H1 (cell line): ENCODE measurements around the gene MLLT6.

ENCODE experiments used
- CEBPB ChIP-seq: IDR thresholded peaks from 2 replicates; pipeline ENCODE4 v1.6.1; 2012; ENCODE audit warnings: low read depth, low read length
- EZH2 ChIP-seq: fragments of 200-600 bp; sonication (generic); IDR thresholded peaks from 2 replicates; pipeline ENCODE4 v1.7.1; 2012; ENCODE audit warnings: low read depth, mild to moderate bottlenecking, moderate library complexity, low read length, inconsistent platforms; ENCODE audit not compliant: severe bottlenecking
- TBP ChIP-seq: IDR thresholded peaks from 2 replicates; pipeline ENCODE4 v1.6.1; 2011; ENCODE audit warnings: low read depth, low read length, improper control_type of control experiment
- TF ChIP-seq, protein P1 (sequence below): IDR thresholded peaks from 2 replicates; pipeline ENCODE4 v1.6.1; 2012; ENCODE audit warnings: inconsistent platforms
- TF ChIP-seq, protein P2 (sequence below), 3 experiments: IDR thresholded peaks; 1 replicate in 2 of 3; 2 replicates in 1 of 3; pipeline versions ENCODE4 v1.5.1 to v1.6.1; 2011; ENCODE audit warnings: low read length in 3 of 3, mild to moderate bottlenecking in 3 of 3, inconsistent platforms in 2 of 3, low read depth in 1 of 3, moderate library complexity in 1 of 3; ENCODE audit not compliant: insufficient read depth in 1 of 3; ENCODE audit errors: control extremely low read depth in 1 of 3

GRCh38 chr17:38761612-38762011 lies 56.5 kb downstream of the MLLT6 start:
- TF ChIP-seq, protein P1, sequence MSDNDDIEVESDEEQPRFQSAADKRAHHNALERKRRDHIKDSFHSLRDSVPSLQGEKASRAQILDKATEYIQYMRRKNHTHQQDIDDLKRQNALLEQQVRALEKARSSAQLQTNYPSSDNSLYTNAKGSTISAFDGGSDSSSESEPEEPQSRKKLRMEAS: peak; percentile 30; the same call in 1 of the 2 replicates
- TF ChIP-seq, protein P2, sequence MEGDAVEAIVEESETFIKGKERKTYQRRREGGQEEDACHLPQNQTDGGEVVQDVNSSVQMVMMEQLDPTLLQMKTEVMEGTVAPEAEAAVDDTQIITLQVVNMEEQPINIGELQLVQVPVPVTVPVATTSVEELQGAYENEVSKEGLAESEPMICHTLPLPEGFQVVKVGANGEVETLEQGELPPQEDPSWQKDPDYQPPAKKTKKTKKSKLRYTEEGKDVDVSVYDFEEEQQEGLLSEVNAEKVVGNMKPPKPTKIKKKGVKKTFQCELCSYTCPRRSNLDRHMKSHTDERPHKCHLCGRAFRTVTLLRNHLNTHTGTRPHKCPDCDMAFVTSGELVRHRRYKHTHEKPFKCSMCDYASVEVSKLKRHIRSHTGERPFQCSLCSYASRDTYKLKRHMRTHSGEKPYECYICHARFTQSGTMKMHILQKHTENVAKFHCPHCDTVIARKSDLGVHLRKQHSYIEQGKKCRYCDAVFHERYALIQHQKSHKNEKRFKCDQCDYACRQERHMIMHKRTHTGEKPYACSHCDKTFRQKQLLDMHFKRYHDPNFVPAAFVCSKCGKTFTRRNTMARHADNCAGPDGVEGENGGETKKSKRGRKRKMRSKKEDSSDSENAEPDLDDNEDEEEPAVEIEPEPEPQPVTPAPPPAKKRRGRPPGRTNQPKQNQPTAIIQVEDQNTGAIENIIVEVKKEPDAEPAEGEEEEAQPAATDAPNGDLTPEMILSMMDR (IDR thresholded peaks at IDR 0.05; ENCODE audit: control extremely low read depth in 1 of 3, insufficient read depth in 1 of 3, low read depth in 1 of 3, low read length in 3 of 3): peak; percentile 75 to 95 (median 93)
- TF ChIP-seq TBP (no peak), CEBPB (no peak), EZH2 (no peak)
